A549 (cell line): ENCODE results near the gene DYNLT4.

ENCODE experiments used
- CBX8 ChIP-seq: fragments of 200-600 bp; sonication (generic); IDR thresholded peaks from 2 replicates; pipeline ENCODE4 v1.6.1; 2016
- CEBPB ChIP-seq, 2 experiments: fragments of >200 bp in 1 of 2; sonication (Bioruptor Twin) in 1 of 2; formaldehyde crosslinking in 1 of 2; IDR thresholded peaks; 2 replicates each; pipeline ENCODE4 v1.6.1; 2012 to 2016
- CHD2 ChIP-seq: fragments of 150-350 bp; IDR thresholded peaks from 2 replicates; pipeline ENCODE4 v1.6.1; 2014; ENCODE audit warnings: low read length; ENCODE audit not compliant: partially characterized antibody
- HEYL ChIP-seq: fragments of 250-450 bp; sonication (Bioruptor Pico); IDR thresholded peaks from 2 replicates; pipeline ENCODE4 v1.8.0; 2021; ENCODE audit warnings: mild to moderate bottlenecking, moderate library complexity
- NR3C1 ChIP-seq: fragments of >200 bp; sonication (Bioruptor Twin); formaldehyde crosslinking; IDR thresholded peaks from 3 replicates; pipeline ENCODE4 v1.6.1; 2017
- POLR2A ChIP-seq: IDR thresholded peaks from 2 replicates; pipeline ENCODE4 v1.6.1; 2012; ENCODE audit warnings: mild to moderate bottlenecking, low read length
- POLR2AphosphoS2 ChIP-seq: conservative IDR thresholded peaks from 2 replicates; pipeline ENCODE4 v1.6.1; 2012; ENCODE audit warnings: low read length, improper control_type of control experiment, inconsistent platforms
- TF ChIP-seq, protein P1 (sequence below): fragments of 450-650 bp; IDR thresholded peaks from 2 replicates; pipeline ENCODE4 v1.6.1; 2014; ENCODE audit warnings: antibody characterized with exemption
- TF ChIP-seq, protein P2 (sequence below): fragments of >200 bp; sonication (Bioruptor Twin); formaldehyde crosslinking; IDR thresholded peaks from 3 replicates; pipeline ENCODE4 v1.5.1; 2016
- TF ChIP-seq, protein P3 (sequence below): fragments of 200-600 bp; sonication (generic); IDR thresholded peaks from 2 replicates; pipeline ENCODE4 v1.6.1; 2016; ENCODE audit warnings: antibody characterized with exemption, mild to moderate bottlenecking, moderate library complexity

DNA sequence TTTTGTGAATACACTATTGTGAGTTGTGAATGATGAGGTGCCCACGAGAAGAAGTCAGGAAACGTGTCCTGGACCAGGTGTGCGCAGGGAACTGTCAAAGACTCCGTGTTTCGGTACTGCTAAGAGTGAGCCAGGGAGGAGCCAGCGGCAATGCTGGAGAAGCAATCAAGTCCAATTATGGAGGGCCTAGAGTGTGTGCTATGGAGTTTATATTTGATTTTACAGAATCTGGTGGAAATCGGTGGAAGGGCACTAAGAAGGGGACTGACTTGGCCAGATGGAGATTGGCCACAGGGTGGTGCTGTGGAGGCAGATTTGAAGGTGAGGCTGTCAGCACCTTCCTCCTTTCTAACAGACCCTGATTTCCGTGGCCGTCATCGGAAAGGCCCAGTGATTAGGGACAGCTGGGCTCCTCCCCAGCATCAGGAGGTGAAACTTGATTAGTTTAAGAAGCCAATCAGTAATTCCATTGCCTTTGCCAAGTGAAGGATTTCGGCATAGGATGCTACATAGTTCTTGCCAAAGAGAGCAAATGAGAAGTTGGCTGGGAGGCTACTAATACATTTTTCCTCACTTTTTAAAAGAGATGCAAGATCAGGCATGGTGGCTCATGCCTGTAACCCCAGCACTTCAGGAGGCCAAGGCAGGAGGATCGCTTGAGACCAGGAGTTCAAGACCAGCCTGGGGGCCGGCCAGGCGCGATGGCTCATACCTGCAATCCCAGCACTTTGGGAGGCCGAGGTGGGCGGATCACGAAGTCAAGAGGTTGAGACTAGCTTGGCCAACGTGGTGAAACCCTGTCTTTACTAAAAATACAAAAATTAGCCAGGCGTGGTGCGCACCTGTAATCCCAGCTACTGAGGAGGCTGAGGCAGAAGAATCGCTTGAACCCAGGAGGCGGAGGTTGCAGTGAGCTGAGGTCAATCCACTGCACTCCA lies 28.9 kb upstream of the DYNLT4 start:
- TF ChIP-seq, protein P1, sequence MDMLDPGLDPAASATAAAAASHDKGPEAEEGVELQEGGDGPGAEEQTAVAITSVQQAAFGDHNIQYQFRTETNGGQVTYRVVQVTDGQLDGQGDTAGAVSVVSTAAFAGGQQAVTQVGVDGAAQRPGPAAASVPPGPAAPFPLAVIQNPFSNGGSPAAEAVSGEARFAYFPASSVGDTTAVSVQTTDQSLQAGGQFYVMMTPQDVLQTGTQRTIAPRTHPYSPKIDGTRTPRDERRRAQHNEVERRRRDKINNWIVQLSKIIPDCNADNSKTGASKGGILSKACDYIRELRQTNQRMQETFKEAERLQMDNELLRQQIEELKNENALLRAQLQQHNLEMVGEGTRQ, result no peak
- TF ChIP-seq, protein P2, sequence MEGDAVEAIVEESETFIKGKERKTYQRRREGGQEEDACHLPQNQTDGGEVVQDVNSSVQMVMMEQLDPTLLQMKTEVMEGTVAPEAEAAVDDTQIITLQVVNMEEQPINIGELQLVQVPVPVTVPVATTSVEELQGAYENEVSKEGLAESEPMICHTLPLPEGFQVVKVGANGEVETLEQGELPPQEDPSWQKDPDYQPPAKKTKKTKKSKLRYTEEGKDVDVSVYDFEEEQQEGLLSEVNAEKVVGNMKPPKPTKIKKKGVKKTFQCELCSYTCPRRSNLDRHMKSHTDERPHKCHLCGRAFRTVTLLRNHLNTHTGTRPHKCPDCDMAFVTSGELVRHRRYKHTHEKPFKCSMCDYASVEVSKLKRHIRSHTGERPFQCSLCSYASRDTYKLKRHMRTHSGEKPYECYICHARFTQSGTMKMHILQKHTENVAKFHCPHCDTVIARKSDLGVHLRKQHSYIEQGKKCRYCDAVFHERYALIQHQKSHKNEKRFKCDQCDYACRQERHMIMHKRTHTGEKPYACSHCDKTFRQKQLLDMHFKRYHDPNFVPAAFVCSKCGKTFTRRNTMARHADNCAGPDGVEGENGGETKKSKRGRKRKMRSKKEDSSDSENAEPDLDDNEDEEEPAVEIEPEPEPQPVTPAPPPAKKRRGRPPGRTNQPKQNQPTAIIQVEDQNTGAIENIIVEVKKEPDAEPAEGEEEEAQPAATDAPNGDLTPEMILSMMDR, result peak; percentile 63
- no peak for TF ChIP-seq POLR2A
- TF ChIP-seq, protein P3, sequence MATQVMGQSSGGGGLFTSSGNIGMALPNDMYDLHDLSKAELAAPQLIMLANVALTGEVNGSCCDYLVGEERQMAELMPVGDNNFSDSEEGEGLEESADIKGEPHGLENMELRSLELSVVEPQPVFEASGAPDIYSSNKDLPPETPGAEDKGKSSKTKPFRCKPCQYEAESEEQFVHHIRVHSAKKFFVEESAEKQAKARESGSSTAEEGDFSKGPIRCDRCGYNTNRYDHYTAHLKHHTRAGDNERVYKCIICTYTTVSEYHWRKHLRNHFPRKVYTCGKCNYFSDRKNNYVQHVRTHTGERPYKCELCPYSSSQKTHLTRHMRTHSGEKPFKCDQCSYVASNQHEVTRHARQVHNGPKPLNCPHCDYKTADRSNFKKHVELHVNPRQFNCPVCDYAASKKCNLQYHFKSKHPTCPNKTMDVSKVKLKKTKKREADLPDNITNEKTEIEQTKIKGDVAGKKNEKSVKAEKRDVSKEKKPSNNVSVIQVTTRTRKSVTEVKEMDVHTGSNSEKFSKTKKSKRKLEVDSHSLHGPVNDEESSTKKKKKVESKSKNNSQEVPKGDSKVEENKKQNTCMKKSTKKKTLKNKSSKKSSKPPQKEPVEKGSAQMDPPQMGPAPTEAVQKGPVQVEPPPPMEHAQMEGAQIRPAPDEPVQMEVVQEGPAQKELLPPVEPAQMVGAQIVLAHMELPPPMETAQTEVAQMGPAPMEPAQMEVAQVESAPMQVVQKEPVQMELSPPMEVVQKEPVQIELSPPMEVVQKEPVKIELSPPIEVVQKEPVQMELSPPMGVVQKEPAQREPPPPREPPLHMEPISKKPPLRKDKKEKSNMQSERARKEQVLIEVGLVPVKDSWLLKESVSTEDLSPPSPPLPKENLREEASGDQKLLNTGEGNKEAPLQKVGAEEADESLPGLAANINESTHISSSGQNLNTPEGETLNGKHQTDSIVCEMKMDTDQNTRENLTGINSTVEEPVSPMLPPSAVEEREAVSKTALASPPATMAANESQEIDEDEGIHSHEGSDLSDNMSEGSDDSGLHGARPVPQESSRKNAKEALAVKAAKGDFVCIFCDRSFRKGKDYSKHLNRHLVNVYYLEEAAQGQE, result no peak
- no peak for TF ChIP-seq CEBPB (IDR thresholded peaks at IDR 0.05)
- TF ChIP-seq NR3C1, result no peak
- TF ChIP-seq CHD2, result no peak
- no peak for TF ChIP-seq HEYL (CRISPR knock-in tag)
- no peak for TF ChIP-seq CBX8
- TF ChIP-seq POLR2AphosphoS2, result no peak
